ENCODE results near the gene FOXS1. TPM values are rescaled to one million over a fixed set of nuclear protein-coding genes. Genes with fewer than 3 reads are reported as not detected.
A peak's percentile ranks its signal among the peaks of the same experiment; 100 is the strongest.

FOXS1 gene
- total and polyA plus RNA-seq, 5 donors from 2014 or later = not detected

DNA sequence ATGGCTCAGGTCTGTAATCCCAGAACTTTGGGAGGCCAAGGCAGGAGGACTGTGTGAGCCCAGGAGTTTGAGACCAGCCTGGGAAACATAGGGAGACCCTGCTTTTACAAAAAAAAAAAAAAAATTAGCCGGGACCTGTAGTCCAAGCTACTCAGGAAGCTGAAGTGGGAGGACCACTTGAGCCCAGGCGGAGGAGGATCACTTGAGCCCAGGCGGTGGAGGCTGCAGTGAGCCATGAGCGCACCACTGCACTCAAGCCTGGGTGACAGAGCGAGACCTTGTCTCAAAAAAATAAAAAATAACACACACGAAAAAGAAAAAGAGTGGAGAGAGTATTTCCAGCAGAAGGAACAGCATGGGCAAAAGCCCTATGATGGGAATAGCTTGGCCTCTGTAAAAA lies 27.0 kb upstream of the FOXS1 start:
- Histone ChIP-seq H3K4me3 (ENCODE audit: low read depth, low read length) (no peak overlapping the region), H3K36me3 (ENCODE audit: control insufficient read depth, insufficient read depth, low read length) (no peaks in the 10 kb centered on the region), H3K27me3 (ENCODE audit: control insufficient read depth, insufficient read depth, low read length) (peaks cover 28% of the 10 kb centered on the region), H3K9me3 (ENCODE audit: control insufficient read depth in 2 of 2, low read length in 2 of 2) (no peaks in the 10 kb centered on the region), H3K4me1 (ENCODE audit: control insufficient read depth, insufficient read depth, low read length, poor library complexity, severe bottlenecking) (peaks cover 19% of the 10 kb centered on the region), H3K27ac (ENCODE audit: insufficient read depth, low read length, poor library complexity, severe bottlenecking) (no peak overlapping the region)
- H3K9me3 Mint-ChIP-seq = peaks cover 0 to 2% (median 0%) of the 10 kb centered on the region in 7 donors
- no peak for ATAC-seq (ENCODE audit: low read depth in 2 of 2)
- no peak overlapping the region for H3K4me3 Mint-ChIP-seq
- peaks cover 0 to 14% (median 2%) of the 10 kb centered on the region in 4 donors for H3K4me1 Mint-ChIP-seq
- H3K27me3 Mint-ChIP-seq = peaks cover 75% of the 10 kb centered on the region
- no peaks in the 10 kb centered on the region for H3K36me3 Mint-ChIP-seq
- no peak for DNase-seq
- H3K27ac Mint-ChIP-seq = no peak overlapping the region

DNA sequence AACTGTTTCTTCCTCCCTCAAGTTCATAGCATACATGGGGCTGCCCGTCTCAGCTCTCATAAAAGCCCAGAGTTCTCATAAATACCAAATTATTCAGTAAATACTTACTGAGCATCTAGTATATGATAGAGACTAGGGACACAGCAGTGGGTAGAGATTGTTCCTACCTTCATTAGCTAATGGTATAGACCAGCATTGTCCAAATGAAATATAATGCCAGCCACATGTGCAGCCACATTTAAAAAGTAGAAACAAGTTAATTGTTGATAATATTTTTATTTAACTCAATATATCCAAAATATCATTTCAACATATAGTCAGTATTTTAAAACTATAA lies 26.2 kb upstream of the FOXS1 start:
- no peak for ATAC-seq (ENCODE audit: low read depth in 2 of 2)
- no peak for DNase-seq
- no peak overlapping the region for H3K27ac Mint-ChIP-seq
- no peak overlapping the region for H3K4me3 ChIP-seq (ENCODE audit: low read depth, low read length)
- peaks cover 0 to 14% (median 2%) of the 10 kb centered on the region in 4 donors for H3K4me1 Mint-ChIP-seq
- H3K4me1 ChIP-seq (ENCODE audit: control insufficient read depth, insufficient read depth, low read length, poor library complexity, severe bottlenecking) = peaks cover 19% of the 10 kb centered on the region
- H3K4me3 Mint-ChIP-seq = peak overlapping the region in 2 of 4 donors; percentile 5 to 75
- H3K36me3 ChIP-seq (ENCODE audit: control insufficient read depth, insufficient read depth, low read length) = no peaks in the 10 kb centered on the region
- H3K9me3 Mint-ChIP-seq = peaks cover 0 to 2% (median 0%) of the 10 kb centered on the region in 7 donors
- H3K27me3 ChIP-seq (ENCODE audit: control insufficient read depth, insufficient read depth, low read length) = peaks cover 28% of the 10 kb centered on the region
- H3K27ac ChIP-seq (ENCODE audit: insufficient read depth, low read length, poor library complexity, severe bottlenecking) = no peak overlapping the region
- H3K27me3 Mint-ChIP-seq = peaks cover 76% of the 10 kb centered on the region
- no peaks in the 10 kb centered on the region for H3K36me3 Mint-ChIP-seq
- no peaks in the 10 kb centered on the region for H3K9me3 ChIP-seq (ENCODE audit: control insufficient read depth in 2 of 2, low read length in 2 of 2)

DNA sequence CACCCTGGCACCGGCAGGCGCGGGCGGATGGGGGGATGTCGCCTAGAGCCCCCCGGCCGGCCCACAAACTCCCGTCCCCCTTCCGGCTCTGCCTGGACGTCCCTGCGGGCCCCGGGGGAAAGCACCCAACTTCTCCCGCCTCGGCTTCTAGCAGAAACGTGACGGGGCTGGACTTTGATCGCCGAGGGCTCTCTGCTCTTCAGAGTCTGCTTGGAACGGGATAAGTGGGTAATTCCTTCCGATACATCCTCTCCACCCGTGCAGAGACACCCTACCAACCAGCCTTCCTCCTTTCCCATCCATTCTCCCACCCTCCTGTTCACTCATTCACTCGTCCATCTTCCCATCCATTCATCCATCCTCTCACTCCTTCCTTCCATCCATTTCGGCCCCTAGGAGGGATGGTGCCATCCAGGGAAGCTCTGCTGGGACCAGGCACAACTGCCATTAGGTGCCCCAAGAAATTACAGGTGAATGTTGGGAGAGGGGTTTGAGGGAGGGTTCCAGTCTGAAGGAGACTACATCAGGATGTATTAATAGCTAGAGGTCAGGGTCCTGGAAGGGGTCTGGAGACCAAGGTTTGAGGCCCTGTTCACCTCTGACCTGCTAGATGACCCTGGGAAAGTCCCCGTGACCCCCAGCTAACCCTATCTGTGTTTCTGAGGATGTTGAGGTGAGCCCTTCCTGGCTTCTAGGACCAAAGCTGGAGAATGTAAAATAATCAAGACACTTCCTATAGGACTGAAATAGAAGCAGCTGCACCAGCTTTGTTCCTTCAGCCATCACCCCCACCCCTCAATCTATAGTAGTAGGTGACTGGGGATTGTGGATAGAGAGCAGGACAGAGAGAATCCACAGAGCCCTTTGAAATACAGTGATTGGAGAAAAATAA lies 25.6 kb upstream of the FOXS1 start:
- no peaks in the 10 kb centered on the region for H3K36me3 Mint-ChIP-seq
- Histone ChIP-seq H3K27me3 (ENCODE audit: control insufficient read depth, insufficient read depth, low read length) (peaks cover 28% of the 10 kb centered on the region), H3K9me3 (ENCODE audit: control insufficient read depth in 2 of 2, low read length in 2 of 2) (no peaks in the 10 kb centered on the region), H3K36me3 (ENCODE audit: control insufficient read depth, insufficient read depth, low read length) (no peaks in the 10 kb centered on the region), H3K27ac (ENCODE audit: insufficient read depth, low read length, poor library complexity, severe bottlenecking) (no peak overlapping the region), H3K4me1 (ENCODE audit: control insufficient read depth, insufficient read depth, low read length, poor library complexity, severe bottlenecking) (peaks cover 19% of the 10 kb centered on the region), H3K4me3 (ENCODE audit: low read depth, low read length) (no peak overlapping the region)
- ATAC-seq (ENCODE audit: low read depth in 2 of 2) (no peak), DNase-seq (no peak)
- H3K9me3 Mint-ChIP-seq = peaks cover 0 to 2% (median 0%) of the 10 kb centered on the region in 7 donors
- H3K4me1 Mint-ChIP-seq = peaks cover 0 to 14% (median 2%) of the 10 kb centered on the region in 4 donors
- peak overlapping the region; percentile 5 to 81 (median 74) for H3K4me3 Mint-ChIP-seq
- peak overlapping the region in 1 of 3 donors; percentile 23 for H3K27ac Mint-ChIP-seq
- peaks cover 72% of the 10 kb centered on the region for H3K27me3 Mint-ChIP-seq

DNA sequence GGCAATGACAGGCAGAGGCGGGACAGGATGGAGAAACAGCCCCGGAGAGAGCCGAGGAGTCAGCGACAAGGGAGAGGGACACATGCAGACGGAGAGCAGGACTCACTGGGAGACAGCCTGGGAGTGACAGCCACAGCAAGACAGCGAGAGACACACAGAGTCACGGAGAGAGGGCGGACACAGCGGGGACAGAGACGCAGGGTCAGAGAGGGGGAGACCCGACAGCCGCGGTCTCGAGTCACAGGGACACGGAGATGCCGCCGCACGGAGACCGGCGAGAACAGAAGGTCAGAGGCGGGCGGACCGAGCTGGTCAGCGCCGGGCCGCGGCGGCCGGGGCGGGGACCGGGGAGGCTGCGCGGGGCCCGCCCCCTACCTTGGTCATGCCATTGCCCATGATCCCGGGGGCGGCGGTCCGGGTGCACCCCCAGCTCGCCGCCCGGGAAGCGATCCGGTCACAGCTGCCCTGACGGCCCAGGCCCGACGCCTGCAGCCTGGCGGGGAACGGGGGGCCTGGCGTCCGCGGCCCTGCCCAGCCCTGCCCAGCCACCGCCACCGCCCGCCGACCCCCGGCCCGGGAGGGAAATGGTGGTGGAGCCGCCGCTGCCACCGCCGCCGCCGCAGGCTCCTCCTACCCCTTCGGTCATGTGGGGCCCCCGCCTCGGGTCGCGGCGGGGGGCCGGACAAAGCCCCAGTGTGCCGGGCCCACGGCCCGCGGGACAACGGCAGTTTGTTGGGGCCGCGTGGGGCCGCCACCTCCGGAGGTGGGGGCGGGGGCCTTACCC lies 24.7 kb upstream of the FOXS1 start, which contains the start of the genes DUSP15 and TTLL9:
Gene DUSP15, minus strand, starts transcription at position 586 of the 784 bp plus-strand sequence. Its CDS starts 190 bp downstream, at position 396.
Gene TTLL9, plus strand, starts transcription at position 693 of the 784 bp plus-strand sequence. CDS start 493 bp downstream, outside the sequence.
- H3K36me3 Mint-ChIP-seq = no peaks in the 10 kb centered on the region
- no peak for DNase-seq
- Histone ChIP-seq H3K9me3 (ENCODE audit: control insufficient read depth in 2 of 2, low read length in 2 of 2) (no peaks in the 10 kb centered on the region), H3K4me1 (ENCODE audit: control insufficient read depth, insufficient read depth, low read length, poor library complexity, severe bottlenecking) (peaks cover 19% of the 10 kb centered on the region), H3K27ac (ENCODE audit: insufficient read depth, low read length, poor library complexity, severe bottlenecking) (no peak within 1 kb of the TSS), H3K27me3 (ENCODE audit: control insufficient read depth, insufficient read depth, low read length) (peaks cover 28% of the 10 kb centered on the region), H3K4me3 (ENCODE audit: low read depth, low read length) (peak within 1 kb of the TSS; percentile 37), H3K36me3 (ENCODE audit: control insufficient read depth, insufficient read depth, low read length) (no peaks in the 10 kb centered on the region)
- ATAC-seq (ENCODE audit: low read depth in 2 of 2) = no peak
- peaks cover 0 to 14% (median 2%) of the 10 kb centered on the region in 4 donors for H3K4me1 Mint-ChIP-seq
- H3K27ac Mint-ChIP-seq = peak within 1 kb of the TSS in 2 of 3 donors; percentile 15 to 23
- H3K9me3 Mint-ChIP-seq = peaks cover 0 to 2% (median 0%) of the 10 kb centered on the region in 7 donors
- peaks cover 64% of the 10 kb centered on the region for H3K27me3 Mint-ChIP-seq
- peak within 1 kb of the TSS; percentile 27 to 89 (median 85) for H3K4me3 Mint-ChIP-seq

DNA sequence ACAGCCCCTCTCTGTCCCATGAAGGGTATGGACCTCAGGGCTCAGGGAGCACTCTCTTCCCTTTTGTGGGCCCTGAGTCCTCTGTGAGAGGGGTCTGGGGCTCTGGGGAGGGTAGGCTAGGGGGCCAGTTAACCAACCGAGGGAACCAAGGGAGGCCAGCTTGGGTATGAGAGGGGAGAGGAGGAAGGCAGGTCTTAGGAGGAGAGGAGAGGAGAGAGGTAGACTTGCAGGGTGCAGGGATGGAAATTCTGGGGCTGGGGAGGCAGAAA lies 24.2 kb upstream of the FOXS1 start:
- no peak for ATAC-seq (ENCODE audit: low read depth in 2 of 2)
- Mint-ChIP-seq H3K4me1 (peaks cover 0 to 14% (median 2%) of the 10 kb centered on the region in 4 donors), H3K27ac (peak overlapping the region in 1 of 3 donors; percentile 15), H3K9me3 (peaks cover 0 to 2% (median 0%) of the 10 kb centered on the region in 7 donors), H3K36me3 (no peaks in the 10 kb centered on the region), H3K4me3 (peak overlapping the region; percentile 27 to 89 (median 85)), H3K27me3 (peaks cover 64% of the 10 kb centered on the region)
- Histone ChIP-seq H3K4me3 (ENCODE audit: low read depth, low read length) (peak overlapping the region; percentile 37), H3K27ac (ENCODE audit: insufficient read depth, low read length, poor library complexity, severe bottlenecking) (no peak overlapping the region), H3K9me3 (ENCODE audit: control insufficient read depth in 2 of 2, low read length in 2 of 2) (no peaks in the 10 kb centered on the region), H3K36me3 (ENCODE audit: control insufficient read depth, insufficient read depth, low read length) (no peaks in the 10 kb centered on the region), H3K27me3 (ENCODE audit: control insufficient read depth, insufficient read depth, low read length) (peaks cover 28% of the 10 kb centered on the region), H3K4me1 (ENCODE audit: control insufficient read depth, insufficient read depth, low read length, poor library complexity, severe bottlenecking) (peaks cover 19% of the 10 kb centered on the region)
- no peak for DNase-seq

DNA sequence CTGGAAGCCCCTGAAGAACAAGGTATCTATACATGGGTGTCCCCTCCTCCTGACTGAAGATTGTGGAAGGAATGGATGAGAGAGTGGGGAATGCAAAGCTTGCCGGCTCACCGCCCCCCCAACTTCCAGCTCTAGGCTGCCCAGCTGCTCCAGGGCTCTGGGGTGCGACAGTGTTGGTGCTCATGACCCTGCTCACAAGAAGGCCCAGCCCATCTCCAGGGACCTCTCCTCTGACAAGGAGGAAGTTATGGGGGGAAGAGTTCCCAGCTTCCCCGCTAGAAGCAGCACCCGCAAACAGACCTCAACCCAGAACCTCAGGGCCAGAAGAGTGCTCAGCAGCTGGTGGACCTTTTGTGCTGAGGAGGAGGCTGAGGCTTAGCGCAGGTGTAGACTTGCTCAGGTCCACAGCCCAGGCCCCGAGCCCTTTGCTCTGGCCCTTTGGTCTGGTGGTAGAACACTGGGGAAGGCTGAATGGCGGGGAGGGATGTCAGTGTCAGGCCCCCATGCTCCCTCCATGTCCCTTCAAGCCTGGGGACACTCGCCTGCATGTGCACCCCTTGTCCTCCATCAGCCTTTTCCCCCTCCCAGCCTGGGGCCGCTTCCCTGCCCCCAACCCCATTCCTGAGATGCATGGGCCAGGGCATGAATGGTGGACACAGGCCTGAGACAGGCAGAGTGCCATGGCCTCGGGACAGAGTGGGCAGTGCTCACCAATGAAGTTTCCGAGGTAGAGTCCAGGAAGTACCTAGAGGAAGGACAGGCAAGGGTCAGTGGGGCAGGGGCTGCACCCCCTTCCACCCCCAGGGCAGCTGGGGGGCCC lies 23.7 kb upstream of the FOXS1 start:
- Histone ChIP-seq H3K27me3 (ENCODE audit: control insufficient read depth, insufficient read depth, low read length) (peaks cover 28% of the 10 kb centered on the region), H3K4me3 (ENCODE audit: low read depth, low read length) (no peak overlapping the region), H3K27ac (ENCODE audit: insufficient read depth, low read length, poor library complexity, severe bottlenecking) (no peak overlapping the region), H3K9me3 (ENCODE audit: control insufficient read depth in 2 of 2, low read length in 2 of 2) (no peaks in the 10 kb centered on the region), H3K36me3 (ENCODE audit: control insufficient read depth, insufficient read depth, low read length) (no peaks in the 10 kb centered on the region), H3K4me1 (ENCODE audit: control insufficient read depth, insufficient read depth, low read length, poor library complexity, severe bottlenecking) (peaks cover 19% of the 10 kb centered on the region)
- Mint-ChIP-seq H3K9me3 (peaks cover 0 to 2% (median 0%) of the 10 kb centered on the region in 7 donors), H3K4me1 (peaks cover 0 to 14% (median 2%) of the 10 kb centered on the region in 4 donors), H3K4me3 (peak overlapping the region in 3 of 4 donors; percentile 27 to 73 (median 48)), H3K27me3 (peaks cover 60% of the 10 kb centered on the region), H3K27ac (no peak overlapping the region), H3K36me3 (no peaks in the 10 kb centered on the region)
- ATAC-seq (ENCODE audit: low read depth in 2 of 2) (no peak), DNase-seq (no peak)

DNA sequence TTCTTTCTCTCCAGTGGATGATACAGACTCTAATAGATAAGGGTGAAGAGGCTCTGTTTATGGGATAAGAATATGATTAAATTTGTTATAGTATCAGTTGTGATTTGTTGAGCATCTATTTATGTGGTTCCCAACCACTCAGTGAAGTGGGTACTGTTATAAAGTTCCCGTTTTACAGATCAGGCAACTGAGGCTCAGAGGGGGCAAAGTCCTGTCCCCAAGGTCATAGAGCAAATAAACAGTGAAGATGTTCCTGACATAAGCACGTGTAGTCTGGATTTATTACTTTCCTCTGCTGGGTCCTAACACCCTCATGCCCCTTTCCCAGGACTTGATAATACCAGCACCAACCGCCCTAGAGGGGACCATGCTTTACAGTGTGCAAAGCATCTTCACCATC lies 20.8 kb upstream of the FOXS1 start:
- ATAC-seq (ENCODE audit: low read depth in 2 of 2) = no peak
- H3K4me3 Mint-ChIP-seq = no peak overlapping the region
- H3K4me3 ChIP-seq (ENCODE audit: low read depth, low read length) = no peak overlapping the region

More for the DNA sequence above, 20.8 kb upstream of the FOXS1 start:
- Histone ChIP-seq H3K9me3 (ENCODE audit: control insufficient read depth in 2 of 2, low read length in 2 of 2) (no peaks in the 10 kb centered on the region), H3K4me1 (ENCODE audit: control insufficient read depth, insufficient read depth, low read length, poor library complexity, severe bottlenecking) (peaks cover 21% of the 10 kb centered on the region), H3K36me3 (ENCODE audit: control insufficient read depth, insufficient read depth, low read length) (no peaks in the 10 kb centered on the region), H3K27me3 (ENCODE audit: control insufficient read depth, insufficient read depth, low read length) (peaks cover 14% of the 10 kb centered on the region), H3K27ac (ENCODE audit: insufficient read depth, low read length, poor library complexity, severe bottlenecking) (no peak overlapping the region)
- DNase-seq = no peak
- Mint-ChIP-seq H3K36me3 (no peaks in the 10 kb centered on the region), H3K9me3 (peaks cover 0 to 2% (median 0%) of the 10 kb centered on the region in 7 donors), H3K4me1 (peaks cover 0 to 25% (median 4%) of the 10 kb centered on the region in 4 donors), H3K27ac (no peak overlapping the region), H3K27me3 (peaks cover 42% of the 10 kb centered on the region)

Data from CD4-positive, CD25-positive, alpha-beta regulatory T cell (primary cell).